ENCODE data around the gene DIAPH3. TPM values are rescaled to one million over a fixed set of nuclear protein-coding genes. Genes with fewer than 3 reads are reported as not detected.
"Not testable (repeated sequence)": the region's sequence is repeated elsewhere in the genome, so short reads cannot be mapped to it uniquely, and the experiment has no call there.

Gene DIAPH3
- total RNA-seq, 2 donors from 2014 or later, result 23.6 to 25.7 TPM

DNA sequence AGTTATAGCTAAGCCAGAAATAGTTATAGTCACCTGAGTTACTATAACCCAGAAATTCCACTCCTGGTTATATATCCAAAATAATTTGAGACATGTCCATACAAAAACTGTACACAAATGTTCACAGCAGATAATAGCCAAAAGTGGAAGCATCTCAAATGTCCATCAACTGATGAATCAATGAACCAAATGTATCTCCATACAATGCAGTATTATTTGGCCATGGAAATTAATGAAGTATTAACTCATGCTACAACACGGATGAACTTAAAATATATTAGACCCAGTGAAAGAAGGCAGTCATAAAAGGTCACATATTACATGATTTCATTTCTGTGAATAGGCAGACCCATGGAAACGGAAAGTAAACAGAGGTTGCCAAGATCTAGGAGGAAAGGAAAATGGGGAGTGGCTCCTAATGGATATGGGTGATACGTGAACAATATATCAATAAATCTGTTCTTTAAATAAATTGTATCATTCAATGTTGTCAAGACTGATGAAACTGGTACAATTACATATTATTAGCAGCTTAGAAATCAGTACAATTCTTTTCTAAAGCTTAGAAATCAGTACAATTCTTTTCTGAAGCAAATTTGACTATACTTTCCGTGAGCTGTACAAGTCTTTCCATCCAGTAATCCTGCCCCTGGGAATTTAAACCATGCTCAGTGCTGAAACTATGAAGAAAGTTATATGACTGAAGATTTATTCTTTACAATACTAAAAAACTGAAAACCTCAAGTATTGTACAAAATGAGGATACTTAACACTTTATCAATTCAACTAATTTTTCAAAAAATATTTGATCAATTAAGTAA lies 47.0 kb upstream of the DIAPH3 start:
- Mint-ChIP-seq H3K4me1 (peaks cover 9% of the 10 kb centered on the region), H3K27me3 (ENCODE audit: insufficient read depth) (peaks cover 32% of the 10 kb centered on the region), H3K4me3 (no peak overlapping the region), H3K36me3 (ENCODE audit: low read depth) (no peaks in the 10 kb centered on the region), H3K9me3 (peaks cover 7% of the 10 kb centered on the region), H3K27ac (no peak overlapping the region)
- no peaks in the 10 kb centered on the region for H3K4me1 ChIP-seq (ENCODE audit: control insufficient read depth, insufficient read depth, low read length)
- H3K27ac ChIP-seq (ENCODE audit: low read depth, low read length), result no peak overlapping the region
- no peaks in the 10 kb centered on the region for H3K27me3 ChIP-seq (ENCODE audit: control insufficient read depth, insufficient read depth, low read length, poor library complexity, severe bottlenecking)
- no peaks in the 10 kb centered on the region for H3K36me3 ChIP-seq (ENCODE audit: control insufficient read depth, insufficient read depth, low read length)
- DNase-seq, result no peak
- no peaks in the 10 kb centered on the region for H3K9me3 ChIP-seq (ENCODE audit: control insufficient read depth, low read length)
- TF ChIP-seq, protein P1, sequence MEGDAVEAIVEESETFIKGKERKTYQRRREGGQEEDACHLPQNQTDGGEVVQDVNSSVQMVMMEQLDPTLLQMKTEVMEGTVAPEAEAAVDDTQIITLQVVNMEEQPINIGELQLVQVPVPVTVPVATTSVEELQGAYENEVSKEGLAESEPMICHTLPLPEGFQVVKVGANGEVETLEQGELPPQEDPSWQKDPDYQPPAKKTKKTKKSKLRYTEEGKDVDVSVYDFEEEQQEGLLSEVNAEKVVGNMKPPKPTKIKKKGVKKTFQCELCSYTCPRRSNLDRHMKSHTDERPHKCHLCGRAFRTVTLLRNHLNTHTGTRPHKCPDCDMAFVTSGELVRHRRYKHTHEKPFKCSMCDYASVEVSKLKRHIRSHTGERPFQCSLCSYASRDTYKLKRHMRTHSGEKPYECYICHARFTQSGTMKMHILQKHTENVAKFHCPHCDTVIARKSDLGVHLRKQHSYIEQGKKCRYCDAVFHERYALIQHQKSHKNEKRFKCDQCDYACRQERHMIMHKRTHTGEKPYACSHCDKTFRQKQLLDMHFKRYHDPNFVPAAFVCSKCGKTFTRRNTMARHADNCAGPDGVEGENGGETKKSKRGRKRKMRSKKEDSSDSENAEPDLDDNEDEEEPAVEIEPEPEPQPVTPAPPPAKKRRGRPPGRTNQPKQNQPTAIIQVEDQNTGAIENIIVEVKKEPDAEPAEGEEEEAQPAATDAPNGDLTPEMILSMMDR (conservative IDR thresholded peaks at IDR 0.05), result no peak
- 85 to 100% methylated on average over 2 to 3 of the region's 4 CpGs for WGBS, 2 experiments (ENCODE audit: insufficient coverage in 1 of 2, insufficient read length in 1 of 2)
- no peak overlapping the region for H3K4me3 ChIP-seq (ENCODE audit: low read length)
- H3K9ac ChIP-seq (ENCODE audit: extremely low read depth, low read length, poor library complexity, severe bottlenecking), result no peak overlapping the region

DNA sequence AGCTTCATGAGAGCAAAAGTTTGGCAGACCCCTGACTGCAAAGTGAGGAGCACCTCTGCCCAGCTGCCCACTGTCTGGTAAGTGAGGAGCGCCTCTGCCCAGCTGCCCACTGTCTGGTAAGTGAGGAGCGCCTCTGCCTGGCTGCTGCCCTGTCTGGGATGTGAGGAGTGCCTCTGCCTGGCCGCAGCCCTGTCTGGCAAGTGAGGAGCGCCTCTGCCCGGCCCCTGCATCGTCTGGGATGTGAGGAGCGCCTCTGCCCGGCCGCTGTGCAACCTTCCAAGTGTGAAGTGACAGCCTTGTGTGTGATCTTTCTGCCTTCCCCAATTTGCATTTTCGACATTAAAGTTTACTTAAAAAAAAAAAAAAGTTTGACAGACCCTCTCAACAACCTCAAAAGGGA lies 41.8 kb upstream of the DIAPH3 start:
- not testable (repeated sequence) for H3K36me3 ChIP-seq (ENCODE audit: control insufficient read depth, insufficient read depth, low read length); H3K27me3 ChIP-seq (ENCODE audit: control insufficient read depth, insufficient read depth, low read length, poor library complexity, severe bottlenecking); H3K9me3 ChIP-seq (ENCODE audit: control insufficient read depth, low read length); H3K4me1 Mint-ChIP-seq; H3K27ac Mint-ChIP-seq; H3K4me1 ChIP-seq (ENCODE audit: control insufficient read depth, insufficient read depth, low read length); H3K36me3 Mint-ChIP-seq (ENCODE audit: low read depth); H3K4me3 Mint-ChIP-seq; DNase-seq; H3K4me3 ChIP-seq (ENCODE audit: low read length); H3K27ac ChIP-seq (ENCODE audit: low read depth, low read length); H3K9ac ChIP-seq (ENCODE audit: extremely low read depth, low read length, poor library complexity, severe bottlenecking)
- Mint-ChIP-seq H3K9me3 (peaks cover 15% of the 10 kb centered on the region), H3K27me3 (ENCODE audit: insufficient read depth) (peaks cover 18% of the 10 kb centered on the region)
- 79 to 82% methylated on average over 3 to 10 of the region's 10 CpGs for WGBS, 2 experiments (ENCODE audit: insufficient coverage in 1 of 2, insufficient read length in 1 of 2)

DNA sequence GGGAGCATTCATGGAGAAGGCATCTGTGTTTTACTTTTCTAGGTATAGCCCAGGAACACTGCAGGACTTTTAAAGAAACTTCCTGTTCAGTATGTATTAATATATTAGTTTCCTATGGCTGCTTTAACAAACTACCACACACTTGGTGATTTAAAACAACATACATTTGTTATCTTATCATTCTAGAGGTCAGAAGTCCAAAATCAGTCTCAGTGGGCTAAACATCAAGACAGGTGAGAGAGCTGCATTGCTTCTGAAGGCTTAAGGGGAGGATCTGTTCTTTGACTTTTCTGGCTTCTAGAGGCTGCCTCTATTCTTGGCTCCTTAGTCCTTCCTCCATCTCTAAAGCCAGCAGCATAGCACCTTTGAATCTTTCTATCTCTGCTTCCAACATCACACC lies 37.6 kb upstream of the DIAPH3 start:
- Mint-ChIP-seq H3K27ac (no peak overlapping the region), H3K27me3 (ENCODE audit: insufficient read depth) (peaks cover 7% of the 10 kb centered on the region), H3K4me3 (no peak overlapping the region), H3K36me3 (ENCODE audit: low read depth) (no peaks in the 10 kb centered on the region), H3K9me3 (peaks cover 13% of the 10 kb centered on the region), H3K4me1 (no peaks in the 10 kb centered on the region)
- no peaks in the 10 kb centered on the region for H3K36me3 ChIP-seq (ENCODE audit: control insufficient read depth, insufficient read depth, low read length)
- no peak overlapping the region for H3K4me3 ChIP-seq (ENCODE audit: low read length)
- DNase-seq, result no peak
- no peaks in the 10 kb centered on the region for H3K4me1 ChIP-seq (ENCODE audit: control insufficient read depth, insufficient read depth, low read length)
- H3K9ac ChIP-seq (ENCODE audit: extremely low read depth, low read length, poor library complexity, severe bottlenecking), result no peak overlapping the region
- no peak overlapping the region for H3K27ac ChIP-seq (ENCODE audit: low read depth, low read length)
- H3K27me3 ChIP-seq (ENCODE audit: control insufficient read depth, insufficient read depth, low read length, poor library complexity, severe bottlenecking), result no peaks in the 10 kb centered on the region
- peaks cover 10% of the 10 kb centered on the region for H3K9me3 ChIP-seq (ENCODE audit: control insufficient read depth, low read length)
- TF ChIP-seq, protein P1 (conservative IDR thresholded peaks at IDR 0.05), result no peak

DNA sequence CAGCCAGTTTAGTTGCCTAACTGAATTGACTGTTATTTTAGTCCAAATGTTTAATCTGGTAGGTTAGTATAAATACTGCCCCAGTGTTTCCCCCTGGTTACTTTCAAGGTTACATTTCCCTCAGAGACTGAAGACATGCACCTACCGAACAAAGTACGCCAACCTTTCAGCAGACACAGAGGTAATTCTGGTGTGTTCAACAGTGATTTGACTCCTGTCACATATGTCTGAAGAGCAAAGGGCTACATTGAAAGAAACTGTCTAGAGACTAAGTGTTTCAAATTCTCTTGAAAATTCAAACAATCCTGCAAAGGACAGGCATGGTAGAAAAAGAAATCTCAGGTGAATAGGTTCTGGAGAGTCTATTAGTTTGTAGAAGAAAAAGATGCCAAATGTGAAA lies 32.2 kb upstream of the DIAPH3 start:
- H3K9me3 Mint-ChIP-seq; DNase-seq; H3K4me3 Mint-ChIP-seq; H3K27ac Mint-ChIP-seq; H3K4me1 Mint-ChIP-seq; H3K27me3 Mint-ChIP-seq (ENCODE audit: insufficient read depth); H3K4me3 ChIP-seq (ENCODE audit: low read length); H3K36me3 ChIP-seq (ENCODE audit: control insufficient read depth, insufficient read depth, low read length); H3K36me3 Mint-ChIP-seq (ENCODE audit: low read depth); H3K27me3 ChIP-seq (ENCODE audit: control insufficient read depth, insufficient read depth, low read length, poor library complexity, severe bottlenecking); H3K4me1 ChIP-seq (ENCODE audit: control insufficient read depth, insufficient read depth, low read length); H3K27ac ChIP-seq (ENCODE audit: low read depth, low read length); H3K9ac ChIP-seq (ENCODE audit: extremely low read depth, low read length, poor library complexity, severe bottlenecking): not testable (repeated sequence)
- peaks cover 13% of the 10 kb centered on the region for H3K9me3 ChIP-seq (ENCODE audit: control insufficient read depth, low read length)
- 97% methylated on average over 2 of the region's 2 CpGs; no CpG with 5 or more reads in 1 of the 2 experiments for WGBS, 2 experiments (ENCODE audit: insufficient coverage in 1 of 2, insufficient read length in 1 of 2)

Measured in endodermal cell (in vitro differentiated cells).